Endothelial cell of umbilical vein (primary cell): ENCODE data around the gene INTS4.
A peak's percentile ranks its signal among the peaks of the same experiment; 100 is the strongest.

ENCODE experiments used
- CTCF ChIP-seq, 2 donors: IDR thresholded peaks; 1 replicate in 1 of 2; 2 replicates in 1 of 2; pipeline ENCODE4 v1.5.1; 2011; ENCODE audit warnings: low read length in 2 of 2, mild to moderate bottlenecking in 2 of 2, moderate library complexity in 2 of 2, control low read depth in 1 of 2, inconsistent platforms in 1 of 2, low read depth in 1 of 2; ENCODE audit not compliant: insufficient read depth in 1 of 2; ENCODE audit errors: extremely low read depth in 1 of 2
- EZH2 ChIP-seq: IDR thresholded peaks from 2 replicates; pipeline ENCODE4 v1.6.1; 2012; ENCODE audit warnings: borderline replicate concordance, low read depth, mild to moderate bottlenecking, moderate library complexity, low read length, inconsistent platforms; ENCODE audit not compliant: severe bottlenecking
- FOS ChIP-seq: IDR thresholded peaks from 2 replicates; pipeline ENCODE4 v1.6.1; 2011; ENCODE audit warnings: mild to moderate bottlenecking, low read length, moderate library complexity, borderline replicate concordance; ENCODE audit not compliant: insufficient read depth
- MAX ChIP-seq: IDR thresholded peaks from 2 replicates; pipeline ENCODE4 v1.6.1; 2011; ENCODE audit not compliant: insufficient read depth, insufficient read length
- MYC ChIP-seq: IDR thresholded peaks from one replicate; pipeline ENCODE4 v1.6.1; 2011; ENCODE audit warnings: mild to moderate bottlenecking, low read depth, low read length
- POLR2A ChIP-seq: IDR thresholded peaks from 2 replicates; pipeline ENCODE4 v1.6.1; 2012; ENCODE audit warnings: low read depth, mild to moderate bottlenecking, control low read depth, low read length
- POLR2AphosphoS5 ChIP-seq: IDR thresholded peaks from 2 replicates; pipeline ENCODE4 v1.6.1; 2012; ENCODE audit warnings: low read depth, mild to moderate bottlenecking, control low read depth, low read length, moderate library complexity; ENCODE audit not compliant: insufficient read depth

GRCh38 chr11:78039919-78040671, 45.6 kb upstream of the INTS4 start:
- TF ChIP-seq POLR2AphosphoS5 (peak; percentile 83), MAX (no peak), MYC (no peak), CTCF (IDR thresholded peaks at IDR 0.05; ENCODE audit: extremely low read depth in 1 of 2, insufficient read depth in 1 of 2, low read depth in 1 of 2, low read length in 2 of 2) (no peak), EZH2 (no peak), POLR2A (peak; percentile 44), FOS (peak; percentile 31)
